MV-4-11 (cell line): ENCODE results near the gene DNASE2B.

Source experiments
- DNase-seq: peaks from one replicate; lab custom pipeline; 2025; lab: John Stamatoyannopoulos, UW

Gene DNASE2B

DNA sequence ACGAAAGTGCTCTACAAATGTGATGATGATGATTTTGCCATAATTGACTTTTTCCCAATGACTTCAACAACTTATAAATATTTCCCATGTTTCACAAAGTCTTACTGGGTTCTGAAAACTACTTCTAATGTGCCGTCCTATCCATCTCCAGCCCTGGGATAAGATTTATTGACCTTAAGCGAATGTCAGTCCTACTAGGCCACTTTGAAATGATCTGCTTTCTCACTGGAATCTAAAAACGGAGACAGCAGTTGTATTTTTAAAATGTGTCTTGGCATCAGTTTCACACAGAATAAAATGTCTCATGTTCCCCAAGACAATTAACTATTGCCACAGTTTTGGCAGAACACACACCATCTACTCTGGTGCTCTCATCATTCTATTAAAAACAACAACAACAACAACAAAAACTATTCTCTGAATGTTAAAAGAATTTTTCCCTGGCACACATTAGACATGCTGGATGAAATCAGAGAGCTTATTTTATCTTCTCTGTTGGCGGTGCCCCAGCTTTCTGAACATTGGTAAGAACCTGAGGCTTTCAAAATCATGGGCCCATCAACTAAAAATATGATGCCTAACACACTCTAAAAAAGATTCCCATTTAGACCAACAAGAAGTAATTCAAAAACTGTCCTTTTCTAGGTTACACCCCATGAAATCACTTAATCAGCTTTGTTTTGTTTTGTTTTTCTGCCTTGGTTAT, 23.1 kb upstream of the DNASE2B start:
- no peak for DNase-seq

DNA sequence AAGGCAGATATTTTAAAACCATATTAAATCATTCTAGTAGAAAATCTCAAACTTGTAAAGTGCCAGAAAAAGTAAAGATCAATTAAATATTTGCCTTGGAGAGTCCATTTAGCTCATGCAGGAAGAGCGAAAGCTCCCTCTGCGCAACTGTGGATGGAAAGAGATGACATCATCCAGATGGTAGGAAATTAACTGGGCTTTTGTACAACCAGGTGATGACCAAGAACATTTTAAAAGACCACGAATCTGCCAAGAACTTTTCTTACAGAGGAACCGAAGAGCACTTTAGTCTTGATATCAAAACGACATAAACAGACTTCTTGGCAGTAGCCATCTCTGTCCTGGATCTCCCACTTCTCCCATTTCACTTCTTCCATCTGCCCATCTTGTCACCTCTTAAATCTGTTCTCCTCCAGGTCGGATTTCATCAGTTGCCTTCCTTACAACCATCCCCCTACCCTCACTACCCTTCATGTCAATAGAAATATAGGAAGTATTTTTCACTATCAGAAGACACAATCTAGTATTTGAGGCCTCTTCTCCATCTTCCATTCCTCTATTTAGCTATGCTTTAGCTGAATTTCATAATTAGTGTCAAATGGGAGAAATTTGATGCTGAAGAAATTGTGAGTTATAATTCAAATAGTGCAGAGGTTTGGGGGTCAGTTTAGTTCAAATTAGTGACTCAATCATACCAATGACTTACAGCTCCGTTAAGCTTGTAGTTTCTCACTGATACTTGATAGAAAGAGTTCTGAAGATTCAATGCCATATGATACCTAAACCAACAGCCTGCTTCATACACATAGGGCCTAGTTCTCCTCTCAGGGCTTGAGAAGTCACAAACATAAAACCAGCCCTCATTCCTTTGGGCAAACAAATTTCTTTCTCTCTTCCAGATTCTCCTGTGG, 22.0 kb upstream of the DNASE2B start:
- DNase-seq, result no peak

DNA sequence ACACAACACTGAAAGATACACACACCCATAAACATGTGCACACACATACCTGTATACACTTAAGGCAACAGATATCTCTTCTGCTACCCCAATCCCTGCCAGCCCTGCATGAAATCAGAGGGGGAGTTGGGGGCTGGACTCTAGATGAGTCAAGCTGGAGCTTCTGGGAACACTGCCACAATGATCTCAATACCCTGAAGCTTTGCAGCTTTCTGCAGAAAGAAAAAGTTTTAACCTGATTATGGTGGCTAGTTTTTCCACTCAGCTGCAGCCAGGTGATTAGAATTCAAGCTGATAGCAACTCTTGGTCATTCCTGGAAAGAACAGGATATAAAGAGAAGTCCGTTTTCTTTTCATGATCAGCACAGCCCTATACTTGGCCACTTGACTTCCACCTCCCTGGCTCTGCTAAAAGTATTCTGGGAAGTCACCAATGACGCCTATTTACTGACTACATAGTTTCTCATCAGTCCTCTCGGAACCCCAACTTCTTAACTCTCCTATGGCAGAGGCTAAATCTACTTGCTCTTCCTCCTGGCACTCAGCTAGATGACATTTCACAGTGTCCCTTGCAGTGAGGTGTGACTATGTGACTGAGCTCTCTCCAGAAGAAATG, 20.7 kb upstream of the DNASE2B start:
- no peak for DNase-seq

DNA sequence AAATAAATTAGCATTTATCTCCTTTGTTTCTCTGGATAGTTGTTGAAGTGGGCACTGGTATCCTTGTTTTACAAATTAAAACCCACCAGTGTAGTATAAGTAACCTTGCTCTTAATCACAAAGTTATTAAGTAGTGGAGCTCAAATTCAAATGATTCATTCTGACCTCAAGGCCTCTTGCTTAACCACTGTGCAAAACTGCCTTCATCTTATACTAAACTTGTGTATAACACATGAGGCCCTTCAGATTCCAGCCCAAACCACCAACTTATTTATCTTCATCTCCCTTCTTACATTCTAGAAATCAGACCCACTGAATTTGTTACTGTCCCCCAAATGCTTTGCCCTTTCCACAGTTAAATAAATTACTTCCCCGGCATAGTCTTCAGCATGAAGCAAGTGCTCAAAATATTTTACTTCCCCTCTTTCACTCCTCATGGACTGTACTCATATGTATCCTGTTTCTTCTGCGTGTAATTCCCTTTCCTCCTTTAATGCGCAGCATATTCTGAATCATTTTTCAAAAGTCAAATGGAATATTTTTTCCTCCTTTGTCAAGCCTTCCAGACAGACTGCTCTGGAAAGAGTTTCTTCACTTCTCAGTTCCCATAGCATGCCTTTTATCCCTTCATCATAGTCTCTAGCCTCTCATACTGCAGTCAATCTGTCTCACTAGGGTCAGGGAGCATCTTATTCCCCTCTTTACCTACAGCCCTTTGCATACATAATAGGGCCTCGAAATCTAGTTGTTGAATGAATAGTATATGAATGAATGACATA, 19.0 kb upstream of the DNASE2B start:
- DNase-seq, result peak; percentile 57

DNA sequence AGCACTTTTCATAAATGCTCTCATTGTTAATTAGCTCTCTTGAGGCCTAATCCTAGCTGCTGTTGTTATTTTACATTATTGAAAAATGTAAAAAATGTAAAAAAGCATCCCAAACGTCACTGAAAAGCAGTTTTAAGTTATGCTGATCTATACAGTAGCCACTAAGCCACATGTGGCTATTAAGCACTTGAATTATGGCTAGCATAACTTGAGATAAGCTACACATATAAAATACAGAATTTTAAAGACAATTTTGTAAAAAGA, 18.4 kb upstream of the DNASE2B start:
- DNase-seq, result no peak

DNA sequence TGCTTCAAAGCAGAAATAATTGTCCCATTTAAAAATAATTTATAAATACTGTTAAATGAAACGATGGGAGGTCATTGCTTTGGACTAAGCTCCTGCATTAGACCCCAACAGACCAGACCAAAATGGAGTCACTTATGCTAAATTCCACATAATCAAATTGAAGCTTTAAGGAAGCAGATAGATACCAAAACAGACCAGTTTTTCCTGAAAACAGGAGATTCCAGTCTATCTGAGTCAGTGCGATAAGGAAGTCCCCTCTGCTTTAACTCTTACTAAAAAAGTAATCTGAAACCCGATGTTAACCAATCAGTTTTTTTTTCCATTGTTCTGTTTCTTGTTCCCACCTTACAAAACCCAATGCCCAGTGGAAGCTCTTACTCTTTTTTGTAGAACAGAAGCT, 16.2 kb upstream of the DNASE2B start:
- no peak for DNase-seq

DNA sequence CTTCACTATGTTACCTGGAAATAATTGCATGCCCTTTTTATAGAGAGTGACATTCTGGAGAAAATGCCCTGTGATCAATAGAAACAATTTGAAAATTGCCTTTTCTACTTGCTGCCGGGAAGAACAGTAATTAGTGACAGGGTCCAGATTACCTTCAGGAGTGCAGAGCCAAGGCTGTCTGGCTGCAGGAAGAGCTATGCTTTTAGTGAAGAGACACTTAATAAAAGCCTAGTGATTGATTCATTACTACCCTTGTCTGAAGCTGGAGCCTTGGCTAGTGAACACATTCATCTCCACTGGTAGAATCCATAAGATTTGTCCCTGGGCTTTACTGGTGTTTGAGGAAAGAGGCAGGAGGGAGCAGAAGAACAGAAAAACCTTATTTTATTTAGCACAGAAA, 12.9 kb upstream of the DNASE2B start:
- DNase-seq, result no peak

DNA sequence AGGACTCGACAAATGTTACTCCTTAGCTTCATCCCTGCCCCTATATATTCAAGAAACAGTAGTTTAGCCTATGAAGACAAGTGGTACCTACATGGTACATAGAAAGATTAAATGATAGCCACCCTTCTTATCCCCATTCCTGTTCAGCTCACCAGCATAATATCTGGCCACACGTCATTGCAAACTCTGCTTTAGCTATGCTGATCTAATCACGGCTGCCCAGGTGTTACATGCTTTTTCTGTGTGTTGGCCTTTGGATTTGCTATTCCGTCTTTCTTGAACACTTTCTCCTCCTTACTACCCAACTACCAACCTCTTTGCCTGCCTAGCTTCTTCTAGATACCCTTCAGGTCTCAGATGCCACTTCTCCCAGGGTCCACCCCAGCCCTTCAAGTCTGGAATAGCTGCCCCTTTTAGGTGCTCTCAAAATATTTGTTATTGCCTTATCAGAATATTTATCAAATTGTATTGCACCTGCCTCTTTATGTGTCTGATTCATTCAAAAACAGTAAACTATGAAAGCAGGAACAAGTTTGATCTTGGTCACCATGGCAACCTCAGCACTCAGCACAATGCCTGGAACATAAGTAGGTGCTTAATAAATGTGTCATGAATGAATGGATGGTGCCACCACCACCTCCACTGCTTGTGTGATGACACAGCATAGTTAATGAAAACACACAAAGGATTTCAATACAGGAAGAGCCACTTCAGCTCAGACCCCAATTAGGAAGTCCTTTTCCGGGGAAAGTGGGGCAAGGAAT, 11.4 kb upstream of the DNASE2B start:
- DNase-seq, result no peak

DNA sequence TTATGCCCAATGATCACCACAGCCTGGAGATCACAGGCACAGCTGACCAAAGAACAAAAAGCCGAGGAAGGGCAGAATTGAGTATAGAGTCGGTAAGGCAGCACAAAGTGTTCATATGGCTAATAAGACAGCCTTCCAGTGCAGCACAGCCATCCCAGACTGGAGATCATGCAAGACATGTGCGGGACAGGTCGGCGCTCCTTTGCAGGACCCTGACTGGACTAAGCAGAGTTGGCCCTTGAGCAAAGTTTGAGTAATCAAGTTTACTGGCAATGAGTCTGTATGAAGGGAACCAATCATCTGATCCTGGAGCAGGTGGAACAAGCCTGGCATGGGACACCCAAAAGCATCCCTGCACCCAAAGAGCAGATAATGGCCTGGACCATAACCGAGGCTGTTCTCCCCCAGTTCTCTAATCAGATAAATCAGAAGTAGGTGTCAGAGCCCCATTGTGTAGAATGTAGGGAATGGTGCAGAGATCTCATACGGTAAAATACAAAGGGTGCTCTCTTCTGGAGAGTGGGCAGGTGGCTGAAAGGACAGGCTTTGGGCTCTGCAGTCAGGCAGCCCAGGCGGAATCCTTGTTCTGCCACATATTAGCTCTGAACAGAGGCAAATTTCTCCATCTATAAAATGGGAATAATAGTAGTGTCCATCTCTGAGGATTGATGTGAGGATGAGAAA, 10.7 kb upstream of the DNASE2B start:
- DNase-seq, result no peak

DNA sequence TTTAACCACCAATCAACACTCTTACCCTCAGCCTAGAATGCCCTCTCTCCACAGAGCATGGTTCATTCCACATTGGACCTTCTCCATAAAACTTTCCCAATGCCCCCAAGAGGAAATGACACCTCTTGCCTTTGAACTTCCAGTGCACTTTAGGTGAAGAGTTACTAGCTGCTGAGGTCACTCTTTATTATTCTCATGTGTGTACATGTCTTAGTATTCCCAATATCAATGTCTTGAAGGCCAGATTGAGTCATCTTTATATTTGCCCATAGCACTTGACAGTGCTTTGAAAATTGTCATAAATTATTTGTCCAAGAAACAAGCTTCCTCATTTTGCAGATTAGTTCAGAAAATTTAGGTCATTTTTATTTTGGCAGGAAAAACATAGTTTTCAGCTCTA, 8.1 kb upstream of the DNASE2B start:
- peak; percentile 68 for DNase-seq

DNA sequence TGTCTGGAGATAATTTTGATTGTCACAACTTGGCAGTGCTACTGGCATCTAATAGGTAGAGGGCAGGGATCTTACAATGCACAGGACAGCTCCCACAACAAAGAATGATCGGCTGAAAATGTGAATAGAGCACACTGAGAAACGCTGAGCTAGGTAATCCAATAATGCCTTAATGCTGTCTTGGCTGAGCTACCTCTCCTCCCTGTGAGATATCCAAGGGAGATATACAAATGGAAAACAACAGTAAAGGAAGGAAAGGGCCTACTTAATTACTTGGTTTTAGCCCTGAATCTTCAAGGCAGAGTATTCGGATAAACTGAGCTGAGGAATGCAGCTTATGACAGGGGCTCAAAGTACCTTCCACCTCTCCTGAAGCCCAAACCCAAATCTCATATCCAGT, 2.9 kb downstream of the DNASE2B start:
- DNase-seq, result no peak

DNA sequence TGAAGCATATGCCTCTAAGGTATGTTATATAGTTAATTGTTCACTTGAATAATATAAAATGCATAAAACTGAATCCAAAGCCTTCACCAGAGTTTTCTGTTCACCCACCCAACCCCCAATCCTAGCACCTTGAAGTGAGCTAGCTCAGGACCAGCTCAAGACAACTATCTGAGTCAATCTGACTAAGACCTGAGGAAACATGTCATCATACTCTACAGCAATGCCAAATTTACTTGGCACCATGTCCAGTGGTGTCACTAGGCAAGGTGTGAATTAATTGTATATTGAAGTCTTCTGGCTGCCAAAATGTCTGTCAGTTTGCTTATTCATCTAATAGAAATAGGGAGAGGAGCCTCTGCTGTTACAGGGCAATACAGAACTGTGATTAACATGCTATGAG, 3.8 kb downstream of the DNASE2B start:
- no peak for DNase-seq

DNA sequence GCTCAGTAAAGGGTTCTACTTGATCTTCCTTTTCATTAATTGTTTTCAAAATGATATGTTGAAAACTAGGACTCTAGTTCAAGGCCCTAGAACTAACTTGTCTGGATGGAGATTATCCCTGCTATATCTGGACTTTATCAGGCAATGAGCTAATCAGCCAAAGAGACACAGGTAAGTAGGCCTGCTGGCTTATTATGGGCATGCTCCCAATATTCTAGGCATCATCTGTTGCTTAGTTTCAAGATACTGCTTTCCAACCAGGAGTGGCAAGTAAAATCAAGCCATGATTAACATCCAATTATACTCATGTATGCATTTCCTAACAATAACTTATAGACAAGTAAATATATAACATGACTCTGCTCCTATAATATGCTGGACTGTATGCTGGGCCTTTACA, 4.2 kb downstream of the DNASE2B start:
- DNase-seq, result no peak

DNA sequence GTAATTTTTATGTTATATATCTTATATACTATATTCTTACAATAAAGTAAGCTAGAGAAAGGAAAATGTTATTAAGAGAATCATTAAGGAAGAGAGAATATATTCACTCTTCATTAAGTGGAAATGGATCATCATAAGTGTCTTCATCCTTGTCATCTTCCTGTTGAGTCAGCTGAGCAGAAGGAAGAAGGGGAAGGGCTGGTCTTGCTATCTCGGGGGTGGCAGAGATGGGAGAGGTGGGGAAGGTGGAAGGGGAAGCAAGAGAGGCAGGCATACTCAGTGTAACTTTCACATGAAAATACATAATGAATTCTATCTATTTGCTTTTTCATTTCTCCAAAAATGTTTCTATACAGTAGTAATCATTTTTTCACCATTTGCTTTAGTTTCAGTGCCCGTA, 5.1 kb downstream of the DNASE2B start:
- peak; percentile 19 for DNase-seq

DNA sequence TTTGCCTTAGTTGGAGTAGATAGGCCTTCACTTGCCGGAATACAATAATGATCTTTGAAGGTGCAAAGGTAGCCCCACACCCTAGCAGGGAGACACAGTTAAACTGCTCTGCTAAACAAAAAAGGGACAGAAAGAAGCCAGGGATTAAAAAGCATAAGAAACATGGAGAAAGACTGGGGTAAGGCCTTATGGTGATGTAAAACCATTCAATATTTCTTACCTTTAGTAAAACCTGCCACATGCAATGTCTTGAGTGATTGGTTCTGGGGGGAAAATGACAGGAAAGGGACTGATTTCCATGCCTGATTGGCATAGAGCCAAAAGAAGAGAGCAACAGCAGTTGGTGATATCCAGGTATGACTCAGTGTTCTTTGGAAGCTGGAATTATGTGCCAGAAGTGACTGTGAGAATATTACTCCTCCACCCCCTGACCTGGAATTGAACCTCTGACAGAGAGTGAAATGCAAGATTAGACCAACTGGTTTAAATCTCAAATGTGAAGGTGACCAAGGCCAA, 8.1 kb downstream of the DNASE2B start:
- DNase-seq, result no peak

DNA sequence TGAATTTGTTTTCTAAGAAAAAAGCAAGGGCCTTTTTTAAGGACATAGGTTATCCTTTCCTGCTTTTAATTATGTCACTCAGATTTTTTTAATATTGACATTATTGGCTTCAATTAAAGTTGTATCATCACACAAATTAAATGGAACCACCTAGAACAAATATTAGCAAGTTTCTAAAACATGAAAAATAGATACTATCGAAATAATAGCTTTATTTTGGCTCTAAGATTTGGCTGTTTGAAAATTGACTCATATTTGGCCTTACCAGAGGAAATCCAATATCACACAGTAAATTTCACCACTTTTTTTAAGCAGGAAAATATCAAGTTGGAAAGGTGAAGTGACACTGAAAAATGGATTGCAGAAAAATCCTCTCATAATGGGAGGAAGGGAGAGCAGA, 9.2 kb downstream of the DNASE2B start:
- no peak for DNase-seq

DNA sequence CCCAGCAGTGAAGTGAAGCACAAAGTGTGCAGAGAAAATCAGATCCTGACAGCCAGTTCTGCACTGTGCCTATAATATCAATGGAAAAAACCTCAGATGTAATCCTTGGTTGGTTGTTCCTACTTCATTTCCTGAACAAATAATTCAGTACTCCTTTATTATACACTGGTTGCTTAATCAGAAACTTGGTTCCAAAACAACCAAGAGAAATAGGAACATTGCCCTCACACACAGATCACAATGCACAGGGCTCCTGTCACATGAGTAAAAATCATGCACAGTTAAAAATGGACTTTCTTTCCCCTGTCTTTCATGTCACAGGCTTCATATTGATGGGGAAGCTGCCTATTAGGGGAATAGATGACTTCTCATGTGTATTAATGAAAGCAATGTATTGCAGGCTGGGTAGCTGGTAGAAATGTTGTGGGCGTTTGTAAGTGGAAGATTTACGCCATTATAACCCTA, 9.7 kb downstream of the DNASE2B start:
- DNase-seq, result no peak

DNA sequence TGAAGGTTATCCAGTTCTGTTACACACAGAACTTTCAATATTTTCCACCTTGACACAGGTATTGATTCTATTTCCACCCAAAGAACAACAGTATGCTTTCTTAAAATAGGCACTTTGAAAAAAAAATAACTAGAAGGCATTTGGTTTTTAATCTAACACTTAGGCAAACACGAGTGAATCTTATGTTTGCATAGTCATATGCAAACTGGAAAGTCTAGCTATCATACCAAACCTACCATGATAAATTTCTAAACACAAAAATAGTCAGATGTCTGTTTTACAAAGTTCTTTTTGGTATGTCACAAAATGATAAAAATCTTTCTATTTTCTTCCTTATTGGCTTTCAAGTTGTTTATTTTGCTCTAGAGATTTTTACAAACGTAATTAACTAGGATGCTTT, 11.6 kb downstream of the DNASE2B start:
- DNase-seq, result no peak

DNA sequence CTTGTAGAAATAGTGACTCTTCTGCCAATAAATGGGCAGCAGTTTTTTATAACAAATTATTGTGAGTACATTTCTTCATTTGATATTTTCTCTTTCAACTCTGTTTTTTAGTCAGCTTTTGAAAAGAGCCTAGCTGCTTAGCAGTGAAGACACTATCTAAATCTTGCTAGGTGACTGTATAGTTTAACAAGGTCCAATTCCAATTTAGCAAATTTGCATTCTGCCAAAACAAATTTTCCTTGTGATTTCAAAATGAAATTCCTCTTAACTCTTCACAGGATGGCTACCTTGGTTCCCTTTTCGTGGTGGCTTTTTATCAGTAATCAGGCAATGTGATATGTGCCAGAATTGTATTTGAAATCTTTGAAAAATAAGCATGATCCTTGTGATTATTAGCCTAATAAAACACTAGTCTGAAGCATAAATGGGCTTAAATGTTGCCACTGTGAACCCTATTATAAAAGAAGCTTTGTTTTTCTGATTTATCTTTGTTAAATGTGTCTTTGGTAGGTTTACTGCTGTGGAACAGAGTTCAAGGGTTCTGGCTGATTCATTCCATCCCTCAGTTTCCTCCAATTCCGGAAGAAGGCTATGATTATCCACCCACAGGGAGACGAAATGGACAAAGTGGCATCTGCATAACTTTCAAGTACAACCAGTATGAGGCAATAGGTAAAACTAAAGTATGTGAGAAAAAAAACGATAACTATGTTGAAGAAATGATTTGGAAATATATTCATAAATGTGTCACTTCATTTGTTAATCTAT, 12.2 kb downstream of the DNASE2B start:
- no peak for DNase-seq

DNA sequence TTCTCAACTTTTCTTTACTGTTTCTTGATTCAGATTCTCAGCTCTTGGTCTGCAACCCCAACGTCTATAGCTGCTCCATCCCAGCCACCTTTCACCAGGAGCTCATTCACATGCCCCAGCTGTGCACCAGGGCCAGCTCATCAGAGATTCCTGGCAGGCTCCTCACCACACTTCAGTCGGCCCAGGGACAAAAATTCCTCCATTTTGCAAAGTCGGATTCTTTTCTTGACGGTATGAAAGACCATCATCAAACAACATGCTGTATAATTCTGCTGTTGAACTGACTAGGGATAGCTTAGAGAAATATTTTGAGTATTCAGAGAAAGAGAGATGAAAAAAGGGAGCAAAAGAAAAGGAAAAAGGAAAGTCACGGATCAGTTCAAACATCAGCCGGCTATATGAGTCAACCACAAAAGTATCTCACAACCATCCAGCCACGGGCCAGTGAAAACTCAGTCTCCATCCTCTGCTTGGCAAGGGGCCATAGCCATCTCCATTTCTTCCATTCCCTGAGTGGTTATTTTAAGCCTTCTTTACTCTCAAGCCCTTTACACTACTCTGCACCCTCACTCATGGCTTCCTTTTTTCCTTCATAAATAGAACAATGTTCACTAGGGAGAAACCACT, 14.1 kb downstream of the DNASE2B start:
- DNase-seq, result no peak
